ENCODE measurements around the gene LSP1. TPM values are rescaled to one million over a fixed set of nuclear protein-coding genes. Genes with fewer than 3 reads are reported as not detected.

Gene LSP1
- total and polyA plus RNA-seq, 2 of the 8 experiments (the other 6 are each of a cell fraction or from before 2014, with no cell fraction given) = 0.03 TPM; not detected in 1

- TF ChIP-seq RFX5 (IDR thresholded peaks at IDR 0.05; ENCODE audit: borderline replicate concordance, low read depth, low read length) = no peak
These were observed 15.9 kb downstream of the LSP1 start (continued) for GRCh38 chr11:1868636-1869291.

Measured in H1 (cell line).